Cortex of kidney (tissue), 1 donor: ENCODE results near the gene LRRC53.

ENCODE experiments used
- DNase-seq: peaks from one replicate; lab custom pipeline; 2025; lab: John Stamatoyannopoulos, UW

The LRRC53 gene

GRCh38 chr1:74502858-74503257 lies 9.6 kb downstream of the LRRC53 start:
- no peak for DNase-seq

GRCh38 chr1:74502432-74502831 lies 10.0 kb downstream of the LRRC53 start:
- no peak for DNase-seq

GRCh38 chr1:74498901-74499300 lies 13.5 kb downstream of the LRRC53 start:
- DNase-seq, result no peak

GRCh38 chr1:74496669-74497068 lies 15.7 kb downstream of the LRRC53 start:
- no peak for DNase-seq

- DNase-seq, result no peak
Measured at GRCh38 chr1:74486036-74486435, 26.4 kb downstream of the LRRC53 start.

GRCh38 chr1:74485622-74486021 lies 26.8 kb downstream of the LRRC53 start:
- DNase-seq, result no peak

- no peak for DNase-seq
Measured at GRCh38 chr1:74481607-74482006, 30.8 kb downstream of the LRRC53 start.

- DNase-seq, result no peak
Measured at GRCh38 chr1:74480068-74480467, 32.3 kb downstream of the LRRC53 start.

- no peak for DNase-seq
Measured at GRCh38 chr1:74478979-74479378, 33.4 kb downstream of the LRRC53 start.

- no peak for DNase-seq
Measured at GRCh38 chr1:74474585-74474984, 37.8 kb downstream of the LRRC53 start.

- no peak for DNase-seq
Measured at GRCh38 chr1:74471470-74471869, 40.9 kb downstream of the LRRC53 start.

- DNase-seq, result no peak
Measured at GRCh38 chr1:74470936-74471335, 41.5 kb downstream of the LRRC53 start.

GRCh38 chr1:74470251-74470650 lies 42.2 kb downstream of the LRRC53 start:
- no peak for DNase-seq

GRCh38 chr1:74468982-74469603 lies 43.3 kb downstream of the LRRC53 start:
- no peak for DNase-seq

- no peak for DNase-seq
Measured at GRCh38 chr1:74467786-74468377, 44.5 kb downstream of the LRRC53 start.

GRCh38 chr1:74465193-74465681 lies 47.2 kb downstream of the LRRC53 start:
- DNase-seq, result no peak

- no peak for DNase-seq
Measured at GRCh38 chr1:74464037-74464436, 48.4 kb downstream of the LRRC53 start.

GRCh38 chr1:74463333-74463988 lies 49.0 kb downstream of the LRRC53 start:
- no peak for DNase-seq

- DNase-seq, result no peak
Measured at GRCh38 chr1:74457253-74457652, 55.2 kb downstream of the LRRC53 start.

GRCh38 chr1:74455390-74455789 lies 57.0 kb downstream of the LRRC53 start:
- no peak for DNase-seq

- DNase-seq, result no peak
Measured at GRCh38 chr1:74453277-74453676, 59.1 kb downstream of the LRRC53 start.

GRCh38 chr1:74452035-74452434 lies 60.4 kb downstream of the LRRC53 start:
- no peak for DNase-seq

GRCh38 chr1:74437035-74437434 lies 75.4 kb downstream of the LRRC53 start:
- no peak for DNase-seq
